IPS-18a (cell line): Measurements from ENCODE around the gene TNFRSF1A.
A peak's percentile ranks its signal among the peaks of the same experiment; 100 is the strongest.

Experiments
- H3K27ac ChIP-seq: one replicate; pipeline ENCODE4 v1.5.1; 2013; ENCODE audit warnings: low read length
- H3K27me3 ChIP-seq: one replicate; pipeline ENCODE4 v1.6.1; 2013; ENCODE audit warnings: mild to moderate bottlenecking, low read length; ENCODE audit not compliant: control insufficient read depth, insufficient read depth
- H3K36me3 ChIP-seq: one replicate; pipeline ENCODE4 v1.6.1; 2013; ENCODE audit warnings: low read depth, low read length; ENCODE audit not compliant: control insufficient read depth
- H3K4me1 ChIP-seq: one replicate; pipeline ENCODE4 v1.6.1; 2013; ENCODE audit warnings: low read depth, low read length; ENCODE audit not compliant: control insufficient read depth
- H3K4me3 ChIP-seq: one replicate; pipeline ENCODE4 v1.5.1; 2013; ENCODE audit warnings: low read length
- H3K9ac ChIP-seq: one replicate; pipeline ENCODE4 v1.6.1; 2013; ENCODE audit warnings: mild to moderate bottlenecking, low read length, moderate library complexity
- H3K9me3 ChIP-seq: one replicate; pipeline ENCODE4 v1.6.1; 2013; ENCODE audit warnings: low read depth, low read length; ENCODE audit not compliant: control insufficient read depth

TNFRSF1A gene

GRCh38 chr12:6372403-6373003, 30.6 kb upstream of the TNFRSF1A start:
- H3K27ac ChIP-seq, result no peak overlapping the region
- peak overlapping the region; percentile 66 for H3K4me3 ChIP-seq
- no peaks in the 10 kb centered on the region for H3K27me3 ChIP-seq
- no peaks in the 10 kb centered on the region for H3K36me3 ChIP-seq
- peaks cover 34% of the 10 kb centered on the region for H3K4me1 ChIP-seq
- peak overlapping the region; percentile 10 for H3K9ac ChIP-seq
- H3K9me3 ChIP-seq, result no peaks in the 10 kb centered on the region

DNA sequence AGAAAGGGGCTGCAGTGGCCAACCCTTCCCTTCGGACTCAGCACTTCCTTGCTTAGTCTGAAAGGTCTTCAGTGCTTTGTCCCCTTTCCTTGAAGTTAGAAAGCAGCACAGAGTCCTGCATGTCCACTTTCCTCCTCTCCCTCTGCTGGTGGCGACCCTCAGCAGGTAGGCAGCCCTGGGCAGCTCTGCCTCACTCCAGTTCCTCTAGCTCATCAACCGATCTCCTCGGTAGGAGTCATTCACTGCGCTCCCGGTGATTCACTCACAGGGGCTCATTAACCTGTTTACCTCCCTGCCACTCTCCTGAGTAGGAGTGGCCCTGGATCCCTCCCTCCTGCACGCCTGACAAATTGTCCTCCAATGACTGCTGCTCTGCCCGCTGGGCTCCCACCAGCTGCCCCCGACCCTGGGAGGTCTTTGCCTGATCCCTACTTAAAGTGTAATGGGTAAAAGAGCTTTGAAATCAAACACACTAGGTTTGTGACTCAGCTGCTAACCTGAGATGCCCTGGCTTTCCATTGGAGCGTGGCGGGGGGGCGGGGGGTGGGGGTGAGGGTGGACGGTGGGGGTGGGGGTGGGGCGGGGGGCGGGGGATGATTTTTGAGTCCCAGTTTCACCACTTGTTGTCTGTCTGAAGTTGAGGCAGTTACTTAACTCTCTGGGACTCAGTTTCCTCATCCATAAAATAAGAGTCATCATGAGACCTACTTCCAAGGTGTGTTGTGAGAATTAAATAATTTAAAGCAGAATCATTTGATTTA, 29.3 kb upstream of the TNFRSF1A start:
- H3K36me3 ChIP-seq, result no peaks in the 10 kb centered on the region
- peak overlapping the region; percentile 8 for H3K27ac ChIP-seq
- no peaks in the 10 kb centered on the region for H3K27me3 ChIP-seq
- peak overlapping the region; percentile 43 for H3K4me3 ChIP-seq
- no peak overlapping the region for H3K9ac ChIP-seq
- H3K4me1 ChIP-seq, result peaks cover 20% of the 10 kb centered on the region
- H3K9me3 ChIP-seq, result no peaks in the 10 kb centered on the region

DNA sequence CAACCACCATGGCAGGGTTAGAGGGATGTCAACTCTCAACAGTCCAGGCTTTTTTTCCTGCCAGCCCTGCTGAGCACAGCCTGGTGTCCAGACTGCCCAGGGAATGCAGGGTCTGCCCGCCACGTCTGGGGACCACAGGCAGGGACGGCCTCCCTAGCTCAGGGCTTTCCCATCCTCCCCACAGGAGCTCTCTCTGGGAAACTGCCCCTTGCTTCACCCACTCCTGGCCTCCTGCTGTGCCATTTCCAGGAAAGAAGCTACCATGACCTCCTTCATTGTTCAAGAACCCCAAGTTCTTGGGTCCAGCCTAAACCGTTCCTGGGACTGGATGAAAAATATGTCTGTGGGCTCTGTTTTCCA, 28.7 kb upstream of the TNFRSF1A start:
- H3K9ac ChIP-seq, result no peak overlapping the region
- H3K27ac ChIP-seq, result peak overlapping the region; percentile 8
- peaks cover 15% of the 10 kb centered on the region for H3K4me1 ChIP-seq

GRCh38 chr12:6369916-6370575, 28.2 kb upstream of the TNFRSF1A start:
- Histone ChIP-seq H3K9ac (no peak overlapping the region), H3K9me3 (no peaks in the 10 kb centered on the region), H3K36me3 (no peaks in the 10 kb centered on the region), H3K4me3 (peak overlapping the region; percentile 43), H3K27ac (no peak overlapping the region), H3K27me3 (no peaks in the 10 kb centered on the region), H3K4me1 (peaks cover 15% of the 10 kb centered on the region)

More for the DNA sequence above, 28.7 kb upstream of the TNFRSF1A start:
- no peaks in the 10 kb centered on the region for H3K27me3 ChIP-seq
- peak overlapping the region; percentile 43 for H3K4me3 ChIP-seq
- H3K9me3 ChIP-seq, result no peaks in the 10 kb centered on the region
- H3K36me3 ChIP-seq, result no peaks in the 10 kb centered on the region

DNA sequence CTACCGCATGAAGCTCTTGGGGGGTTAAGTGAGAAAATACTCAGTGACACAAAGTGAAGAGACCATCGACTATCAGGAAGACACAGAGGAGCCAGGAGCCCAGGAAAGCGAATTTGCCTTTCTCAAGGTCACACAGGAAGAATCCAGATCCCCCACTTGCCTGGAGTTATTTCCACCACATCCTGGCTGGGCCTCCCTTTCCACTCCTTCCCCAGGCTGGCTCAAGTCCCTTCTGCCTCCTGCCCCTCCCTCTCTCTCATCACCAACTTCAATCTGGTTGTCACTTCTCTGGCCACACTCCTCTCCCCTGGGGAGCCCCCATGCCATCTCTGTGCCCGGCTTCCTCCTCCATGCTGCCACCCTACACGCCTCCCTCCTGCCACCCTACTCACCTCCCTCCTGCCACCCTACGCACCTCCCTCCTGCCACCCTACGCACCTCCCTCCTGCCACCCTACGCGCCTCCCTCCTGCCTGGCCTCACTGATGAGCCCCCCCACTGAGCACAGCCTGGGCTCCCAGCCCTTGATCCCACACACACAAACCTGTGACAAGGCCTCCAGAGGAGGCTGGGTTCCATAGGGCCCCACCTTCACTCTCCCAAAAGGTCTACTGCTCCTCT, 27.1 kb upstream of the TNFRSF1A start:
- H3K9ac ChIP-seq, result no peak overlapping the region
- H3K4me3 ChIP-seq, result no peak overlapping the region
- H3K27me3 ChIP-seq, result no peaks in the 10 kb centered on the region
- no peaks in the 10 kb centered on the region for H3K9me3 ChIP-seq
- no peak overlapping the region for H3K27ac ChIP-seq
- H3K4me1 ChIP-seq, result peaks cover 15% of the 10 kb centered on the region
- no peaks in the 10 kb centered on the region for H3K36me3 ChIP-seq

DNA sequence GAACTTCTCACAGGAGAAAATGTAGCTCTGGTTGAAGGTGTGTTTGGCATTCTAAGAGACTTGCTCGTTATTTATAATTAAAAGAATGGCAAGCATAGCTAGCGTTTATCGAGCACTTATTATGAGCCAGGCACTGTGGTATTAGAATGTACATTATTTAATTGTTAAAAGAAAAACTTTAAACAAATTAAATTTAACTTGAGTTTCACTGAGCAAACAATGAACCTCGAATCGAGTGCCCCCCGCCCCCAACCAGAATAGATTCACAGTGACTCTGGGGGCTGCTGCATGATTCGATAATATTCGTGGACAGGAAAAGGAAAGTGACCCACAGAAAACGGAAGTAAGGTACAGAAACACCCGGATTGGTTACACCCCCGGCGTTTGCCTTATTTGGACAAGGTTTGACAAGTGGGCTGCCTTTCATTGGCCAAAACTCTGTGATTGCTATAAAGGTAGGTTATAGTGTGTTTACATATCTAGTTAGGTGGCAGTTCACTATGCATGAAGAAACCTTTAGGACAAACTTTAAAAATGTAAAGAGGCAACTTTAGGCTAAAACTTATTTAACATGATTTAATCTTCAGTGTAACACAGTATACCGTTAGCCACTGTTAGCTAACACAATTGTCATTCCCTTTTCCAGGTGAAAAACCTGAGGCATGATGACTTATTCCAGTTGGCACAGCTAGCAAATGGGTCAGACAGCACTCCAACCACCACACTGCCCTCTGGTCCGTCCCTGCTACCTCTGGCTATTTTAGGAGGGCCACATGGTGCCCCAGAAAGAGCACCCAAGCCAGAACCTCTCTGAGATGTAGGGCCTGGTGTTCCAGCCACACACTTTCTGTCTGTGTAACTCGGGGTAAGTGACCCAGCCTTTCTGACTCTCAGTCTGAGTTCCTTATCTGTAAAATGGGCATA, 26.4 kb upstream of the TNFRSF1A start:
- Histone ChIP-seq H3K9ac (no peak overlapping the region), H3K27me3 (no peaks in the 10 kb centered on the region), H3K4me1 (peaks cover 15% of the 10 kb centered on the region), H3K27ac (no peak overlapping the region), H3K9me3 (no peaks in the 10 kb centered on the region), H3K36me3 (no peaks in the 10 kb centered on the region), H3K4me3 (no peak overlapping the region)

- H3K4me3 ChIP-seq, result no peak overlapping the region
- no peaks in the 10 kb centered on the region for H3K27me3 ChIP-seq
- H3K4me1 ChIP-seq, result peaks cover 7% of the 10 kb centered on the region
- no peaks in the 10 kb centered on the region for H3K36me3 ChIP-seq
- no peak overlapping the region for H3K27ac ChIP-seq
- no peak overlapping the region for H3K9ac ChIP-seq
- H3K9me3 ChIP-seq, result no peaks in the 10 kb centered on the region
Measured at GRCh38 chr12:6367065-6367968, 25.4 kb upstream of the TNFRSF1A start.

DNA sequence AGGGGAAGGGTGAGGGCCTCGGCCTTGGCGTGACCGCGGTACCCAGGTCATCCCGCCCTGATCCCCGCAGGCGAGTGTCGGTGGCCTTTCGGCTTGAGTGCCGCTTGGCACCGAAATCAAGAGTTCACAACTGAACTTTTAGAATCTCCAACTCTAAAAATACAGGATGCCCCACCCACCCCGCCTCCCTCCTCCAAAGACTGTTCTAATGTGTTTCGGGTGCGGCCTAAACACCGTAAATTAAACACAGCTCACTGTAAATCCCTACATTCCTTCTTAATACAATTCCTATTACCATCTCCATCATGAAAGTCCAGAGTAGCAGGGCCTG, 22.1 kb upstream of the TNFRSF1A start:
- Histone ChIP-seq H3K4me3 (peak overlapping the region; percentile 62), H3K27me3 (no peaks in the 10 kb centered on the region), H3K9ac (no peak overlapping the region)

DNA sequence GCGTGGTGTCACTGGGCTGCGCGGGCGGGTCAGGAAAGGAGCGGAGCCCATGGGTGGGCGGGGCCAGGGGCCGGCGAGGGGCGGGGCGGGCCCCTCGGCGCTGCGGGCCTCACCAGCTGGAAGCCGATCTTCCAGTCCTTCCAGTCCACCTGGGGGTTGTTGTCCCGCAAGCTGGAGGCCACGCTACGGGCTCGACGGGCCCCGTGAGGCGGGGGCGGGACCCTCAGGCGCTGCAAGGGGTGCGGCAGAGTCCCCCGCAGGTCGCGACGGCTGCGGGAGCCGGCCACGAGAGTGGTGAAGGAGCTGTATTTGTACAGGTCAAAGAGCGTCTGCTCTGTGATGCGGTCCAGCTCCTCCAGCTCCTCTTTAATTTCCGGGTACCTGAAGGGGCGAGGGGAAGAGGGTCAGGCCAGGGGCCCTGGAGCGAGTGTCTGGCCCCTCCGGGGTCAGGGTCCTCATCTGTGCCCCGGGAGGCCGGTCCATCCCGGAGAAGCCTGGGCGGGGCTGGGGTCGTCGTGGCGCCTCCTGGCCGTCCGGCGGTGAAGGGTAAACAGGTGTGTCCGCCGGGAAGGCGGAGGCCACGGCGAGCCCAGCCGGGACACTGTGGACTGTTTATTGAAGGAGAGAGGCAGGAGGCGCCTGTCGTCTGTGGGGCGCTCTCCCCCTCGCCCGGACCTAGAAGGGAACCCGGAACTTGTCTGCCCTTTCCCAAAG, 21.6 kb upstream of the TNFRSF1A start:
- Histone ChIP-seq H3K27me3 (no peaks in the 10 kb centered on the region), H3K4me3 (peak overlapping the region; percentile 62), H3K27ac (no peak overlapping the region), H3K36me3 (peaks cover 24% of the 10 kb centered on the region), H3K4me1 (no peaks in the 10 kb centered on the region), H3K9ac (no peak overlapping the region), H3K9me3 (no peaks in the 10 kb centered on the region)

More for the DNA sequence above, 22.1 kb upstream of the TNFRSF1A start:
- Histone ChIP-seq H3K27ac (no peak overlapping the region), H3K9me3 (no peaks in the 10 kb centered on the region), H3K36me3 (peaks cover 24% of the 10 kb centered on the region), H3K4me1 (no peaks in the 10 kb centered on the region)

DNA sequence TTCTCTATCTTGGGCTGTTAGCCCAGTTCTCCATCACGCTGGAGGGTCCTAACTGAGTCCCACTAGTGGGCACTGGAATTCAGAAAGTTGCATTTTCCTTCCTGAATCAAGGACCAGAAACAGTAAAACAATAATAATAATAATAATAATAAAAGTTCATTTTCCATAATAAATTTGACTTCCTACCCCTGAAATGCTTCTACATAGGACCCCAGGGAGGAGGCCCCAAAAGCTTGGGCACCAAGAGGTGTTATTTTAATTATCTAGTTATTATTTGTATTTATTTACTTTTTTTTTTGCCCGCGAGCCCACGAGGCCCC, 21.1 kb upstream of the TNFRSF1A start:
- no peaks in the 10 kb centered on the region for H3K9me3 ChIP-seq
- no peak overlapping the region for H3K27ac ChIP-seq
- no peak overlapping the region for H3K9ac ChIP-seq
- no peak overlapping the region for H3K4me3 ChIP-seq
- H3K4me1 ChIP-seq, result no peaks in the 10 kb centered on the region
- no peaks in the 10 kb centered on the region for H3K27me3 ChIP-seq
- H3K36me3 ChIP-seq, result peaks cover 24% of the 10 kb centered on the region
